ENCODE results near the gene GID8. TPM values are rescaled to one million over a fixed set of nuclear protein-coding genes. Genes with fewer than 3 reads are reported as not detected.

Gene GID8
- total and polyA plus RNA-seq, 8 donors, result 24.5 to 52.6 (median 47.6) TPM

DNA sequence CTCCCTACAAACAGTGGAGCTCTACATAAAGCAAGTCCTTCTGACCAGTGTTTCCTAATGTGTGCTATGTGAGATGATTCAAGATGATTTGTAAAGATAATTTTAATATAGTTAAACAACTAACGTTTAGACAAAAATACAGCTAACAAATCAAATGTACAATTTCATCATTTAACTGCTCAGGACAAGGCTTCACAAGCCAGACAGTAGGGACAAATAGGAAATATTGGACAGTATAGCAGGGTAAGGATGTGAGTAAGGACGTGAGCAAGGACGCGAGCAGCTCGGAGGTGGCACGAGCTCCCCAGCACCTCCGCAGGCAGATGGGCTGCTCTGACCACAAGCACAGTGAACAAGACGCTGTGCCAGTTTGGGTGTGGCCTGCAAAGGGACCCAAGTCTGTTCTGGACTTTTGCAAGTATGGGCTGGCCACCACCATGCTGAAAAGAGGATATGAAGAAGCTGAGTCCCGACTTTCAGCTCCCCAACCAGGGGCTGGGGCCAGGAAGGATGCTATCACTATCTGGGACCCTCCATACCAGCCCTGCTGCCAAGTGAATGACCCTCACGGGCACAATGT is 26.2 kb upstream of the GID8 start:
- Histone ChIP-seq H3K4me3 (no peak overlapping the region), H3K36me3 (peaks cover 5 to 71% of the 10 kb centered on the region in 2 donors), H3K4me1 (peaks cover 11 to 32% of the 10 kb centered on the region in 2 donors), H3K27ac (no peak overlapping the region), H3K27me3 (no peaks in the 10 kb centered on the region), H3K9me3 (no peaks in the 10 kb centered on the region)
- intact Hi-C loops (cut with DNase I), result no loop called here
- no peak for TF ChIP-seq CTCF (IDR thresholded peaks at IDR 0.05)
- DNase-seq, result no peak
- no peak for ATAC-seq

- Histone ChIP-seq H3K9me3 (no peaks in the 10 kb centered on the region), H3K27me3 (no peaks in the 10 kb centered on the region), H3K4me1 (peaks cover 11 to 46% of the 10 kb centered on the region in 2 donors), H3K4me3 (no peak overlapping the region), H3K27ac (no peak overlapping the region), H3K36me3 (peaks cover 5 to 57% of the 10 kb centered on the region in 2 donors)
- ATAC-seq (no peak), DNase-seq (no peak)
- no peak for TF ChIP-seq CTCF (IDR thresholded peaks at IDR 0.05)
- intact Hi-C loops (cut with DNase I), result no loop called here
Measured at GRCh38 chr20:62913043-62913630, 24.8 kb upstream of the GID8 start.

GRCh38 chr20:62914436-62914835 is 23.5 kb upstream of the GID8 start:
- Histone ChIP-seq H3K36me3 (peaks cover 0 to 44% of the 10 kb centered on the region in 2 donors), H3K9me3 (no peaks in the 10 kb centered on the region), H3K27ac (peak overlapping the region in 1 of 2 donors; percentile 35), H3K4me3 (no peak overlapping the region), H3K27me3 (no peaks in the 10 kb centered on the region), H3K4me1 (peaks cover 17 to 59% of the 10 kb centered on the region in 2 donors)
- ATAC-seq (no peak), DNase-seq (no peak)
- no peak for TF ChIP-seq CTCF (IDR thresholded peaks at IDR 0.05)
- intact Hi-C loops (cut with DNase I), result no loop called here

GRCh38 chr20:62914970-62915457 is 22.9 kb upstream of the GID8 start:
- no peaks in the 10 kb centered on the region for H3K27me3 ChIP-seq
- H3K4me1 ChIP-seq, result peaks cover 23 to 65% of the 10 kb centered on the region in 2 donors
- no peaks in the 10 kb centered on the region for H3K9me3 ChIP-seq
- intact Hi-C loops (cut with DNase I), result no loop called here
- H3K4me3 ChIP-seq, result no peak overlapping the region
- DNase-seq, result peak in 2 of 4 donors; percentile 29 to 64
- H3K36me3 ChIP-seq, result peaks cover 0 to 38% of the 10 kb centered on the region in 2 donors
- ATAC-seq, result peak; percentile 79
- H3K27ac ChIP-seq, result peak overlapping the region in 1 of 2 donors; percentile 38
- TF ChIP-seq CTCF (IDR thresholded peaks at IDR 0.05), result no peak

DNA sequence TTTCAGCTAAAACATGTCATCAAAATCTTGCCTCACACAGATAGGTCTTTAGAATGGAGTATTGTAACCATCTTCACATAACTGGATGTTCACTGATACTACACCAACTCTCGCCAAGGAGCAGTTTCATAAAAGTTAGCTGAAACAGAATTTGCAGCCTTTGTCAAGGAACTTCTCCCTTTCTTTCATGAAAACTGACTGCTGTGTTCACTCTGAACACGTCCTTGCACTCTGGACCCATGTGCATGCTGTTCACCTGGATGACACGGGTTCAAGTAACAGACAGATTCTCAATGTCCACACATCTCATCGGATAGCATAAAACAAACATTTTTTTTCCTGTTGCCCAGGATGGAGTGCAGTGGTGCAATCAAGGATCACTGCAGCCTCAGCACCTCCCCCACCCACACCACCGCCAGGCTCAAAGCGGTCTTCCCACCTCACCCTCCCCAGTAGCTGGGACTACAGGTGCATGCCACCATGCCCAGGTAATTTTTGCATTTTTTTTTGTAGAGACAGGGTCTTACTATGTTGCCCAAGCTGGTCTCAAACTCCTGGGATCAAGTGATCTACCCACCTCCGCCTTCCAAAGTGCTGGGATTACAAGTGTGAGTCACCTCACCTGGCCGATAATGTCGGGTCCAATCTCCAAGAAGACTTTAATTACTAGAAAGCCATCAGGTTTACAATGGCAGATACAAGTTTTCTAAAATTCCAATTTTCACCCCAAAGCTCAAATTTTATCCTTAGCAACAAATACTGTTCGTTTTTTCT is 21.1 kb upstream of the GID8 start:
- ATAC-seq (no peak), DNase-seq (no peak)
- no peak overlapping the region for H3K4me3 ChIP-seq
- peaks cover 27 to 83% of the 10 kb centered on the region in 2 donors for H3K4me1 ChIP-seq
- peaks cover 0 to 20% of the 10 kb centered on the region in 2 donors for H3K36me3 ChIP-seq
- no peak overlapping the region for H3K27ac ChIP-seq
- TF ChIP-seq CTCF (IDR thresholded peaks at IDR 0.05), result no peak
- intact Hi-C loops (cut with DNase I), result no loop called here
- no peaks in the 10 kb centered on the region for H3K27me3 ChIP-seq
- H3K9me3 ChIP-seq, result no peaks in the 10 kb centered on the region
